Gastrocnemius medialis (tissue), 4 donors: ENCODE data around the gene KAZN.

ENCODE experiments used
- CTCF ChIP-seq, 5 experiments: fragments of 450-650 bp in 3 of 5; fragments of 200-600 bp in 2 of 5; sonication (generic) in 2 of 5; IDR thresholded peaks in 4 of 5; conservative IDR thresholded peaks in 1 of 5; 1 replicate in 4 of 5; 2 replicates in 1 of 5; pipeline ENCODE4 v1.5.1; 2016 to 2019; ENCODE audit warnings: antibody characterized with exemption in 5 of 5, mild to moderate bottlenecking in 3 of 5, moderate library complexity in 3 of 5
- POLR2A ChIP-seq, 2 donors: fragments of 450-650 bp; IDR thresholded peaks; one replicate each; pipeline ENCODE4 v1.6.1; 2017; ENCODE audit warnings: antibody characterized with exemption in 2 of 2, mild to moderate bottlenecking in 2 of 2, moderate library complexity in 2 of 2

- no peak for TF ChIP-seq CTCF (IDR thresholded peaks at IDR 0.05 in 4 of 5, conservative IDR thresholded peaks at IDR 0.05 in 1 of 5)
- TF ChIP-seq POLR2A (IDR thresholded peaks at IDR 0.05), result no peak
These were observed 22.5 kb downstream of the KAZN start for GRCh38 chr1:14620941-14621340.
